GM12873 (cell line): ENCODE data around the gene LY6G5C.

Source experiments
- CTCF ChIP-seq: IDR thresholded peaks from 2 replicates; pipeline ENCODE4 v1.5.1; 2012; ENCODE audit warnings: low read depth, mild to moderate bottlenecking, moderate library complexity, low read length, control low read depth; ENCODE audit not compliant: insufficient read depth; ENCODE audit errors: missing control alignments

The LY6G5C gene

GRCh38 chr6:31634131-31634530 lies 46.7 kb downstream of the LY6G5C start:
- TF ChIP-seq CTCF = no peak

GRCh38 chr6:31633447-31633846 lies 47.4 kb downstream of the LY6G5C start:
- TF ChIP-seq CTCF = no peak

- no peak for TF ChIP-seq CTCF
These were observed 48.5 kb downstream of the LY6G5C start for GRCh38 chr6:31632279-31632946.

GRCh38 chr6:31631681-31632278 lies 49.1 kb downstream of the LY6G5C start:
- TF ChIP-seq CTCF = no peak

GRCh38 chr6:31631209-31631608 lies 49.7 kb downstream of the LY6G5C start:
- TF ChIP-seq CTCF = no peak

- no peak for TF ChIP-seq CTCF
These were observed 50.5 kb downstream of the LY6G5C start for GRCh38 chr6:31630177-31630934.

- TF ChIP-seq CTCF = no peak
These were observed 51.9 kb downstream of the LY6G5C start for GRCh38 chr6:31629014-31629413.
